ENCODE data around the gene LGI4.

LGI4 gene

GRCh38 chr19:35123573-35123972, 11.3 kb downstream of the LGI4 start:
- no peak for DNase-seq (ENCODE audit: low read depth in 2 of 2)

- no peak for DNase-seq (ENCODE audit: low read depth in 2 of 2)
Observed at GRCh38 chr19:35122687-35123551, 11.9 kb downstream of the LGI4 start.

- no peak for DNase-seq (ENCODE audit: low read depth in 2 of 2)
Observed at GRCh38 chr19:35120898-35121297, 14.0 kb downstream of the LGI4 start.

- DNase-seq (ENCODE audit: low read depth in 2 of 2), result no peak
Observed at GRCh38 chr19:35120492-35120891, 14.4 kb downstream of the LGI4 start.

GRCh38 chr19:35119578-35120155, 15.2 kb downstream of the LGI4 start:
- DNase-seq (ENCODE audit: low read depth in 2 of 2), result no peak

- no peak for DNase-seq (ENCODE audit: low read depth in 2 of 2)
Observed at GRCh38 chr19:35119091-35119490, 15.8 kb downstream of the LGI4 start.

GRCh38 chr19:35118268-35119020, 16.4 kb downstream of the LGI4 start:
- no peak for DNase-seq (ENCODE audit: low read depth in 2 of 2)

- no peak for DNase-seq (ENCODE audit: low read depth in 2 of 2)
Observed at GRCh38 chr19:35117799-35118198, 17.1 kb downstream of the LGI4 start.

- DNase-seq (ENCODE audit: low read depth in 2 of 2), result no peak
Observed at GRCh38 chr19:35117116-35117515, 17.7 kb downstream of the LGI4 start.

GRCh38 chr19:35116072-35116801, 18.6 kb downstream of the LGI4 start:
- DNase-seq (ENCODE audit: low read depth in 2 of 2), result no peak

- DNase-seq (ENCODE audit: low read depth in 2 of 2), result no peak
Observed at GRCh38 chr19:35115177-35115951, 19.5 kb downstream of the LGI4 start, which contains the start of gene FXYD3. Gene FXYD3, plus strand, starts transcription at chr19:35115823. Its CDS starts 3,554 bp downstream, at chr19:35119377.

- peak; percentile 59 to 62 for DNase-seq (ENCODE audit: low read depth in 2 of 2)
Observed at GRCh38 chr19:35114353-35115176, 20.3 kb downstream of the LGI4 start.

- DNase-seq (ENCODE audit: low read depth in 2 of 2), result no peak
Observed at GRCh38 chr19:35112995-35113688, 21.7 kb downstream of the LGI4 start.

GRCh38 chr19:35110974-35111373, 23.9 kb downstream of the LGI4 start:
- DNase-seq (ENCODE audit: low read depth in 2 of 2), result no peak

GRCh38 chr19:35109395-35110112, 25.3 kb downstream of the LGI4 start:
- no peak for DNase-seq (ENCODE audit: low read depth in 2 of 2)

GRCh38 chr19:35108730-35109129, 26.1 kb downstream of the LGI4 start:
- DNase-seq (ENCODE audit: low read depth in 2 of 2), result no peak

- no peak for DNase-seq (ENCODE audit: low read depth in 2 of 2)
Observed at GRCh38 chr19:35107545-35107944, 27.3 kb downstream of the LGI4 start.

GRCh38 chr19:35106898-35107541, 27.8 kb downstream of the LGI4 start:
- no peak for DNase-seq (ENCODE audit: low read depth in 2 of 2)

- DNase-seq (ENCODE audit: low read depth in 2 of 2), result no peak
Observed at GRCh38 chr19:35106291-35106583, 28.6 kb downstream of the LGI4 start.

All from activated CD4-positive, alpha-beta T cell treated with anti-CD3 and anti-CD28 coated beads for 24 hours (primary cell).